ENCODE results near the gene NAALADL2. TPM values are rescaled to one million over a fixed set of nuclear protein-coding genes. Genes with fewer than 3 reads are reported as not detected.

NAALADL2 gene
- total RNA-seq, 1 donor from 2014 or later: 12.5 TPM

DNA sequence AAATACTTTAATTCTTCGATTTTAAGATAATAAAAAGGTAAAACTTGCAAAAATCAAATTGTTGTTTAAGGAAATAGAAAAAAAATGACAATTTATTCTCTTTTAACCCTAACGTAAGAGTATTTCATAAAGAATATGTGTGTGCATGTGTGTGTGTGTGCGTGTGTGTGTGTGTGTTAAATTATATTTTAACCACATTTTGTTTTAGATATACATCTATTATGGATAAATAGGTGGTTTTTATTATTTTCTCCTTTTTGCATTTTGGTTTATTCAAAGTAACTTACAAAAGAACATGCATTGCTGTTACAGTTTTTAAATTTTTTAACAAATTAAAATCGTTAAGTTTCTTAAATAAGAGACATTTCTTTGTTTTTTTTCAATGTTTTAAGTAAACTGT lies 414.4 kb downstream of the NAALADL2 start:
- Histone ChIP-seq H3K4me3 (no peak overlapping the region), H3K27ac (no peak overlapping the region), H3K9me3 (no peaks in the 10 kb centered on the region), H3K36me3 (no peaks in the 10 kb centered on the region), H3K4me1 (no peaks in the 10 kb centered on the region), H3K27me3 (no peaks in the 10 kb centered on the region)
- intact Hi-C loops (cut with DNase I): no loop called here
- no peak for TF ChIP-seq POLR2AphosphoS5 (IDR thresholded peaks at IDR 0.05; ENCODE audit: insufficient read depth in 1 of 2, low read depth in 1 of 2)
- TF ChIP-seq, protein P1, sequence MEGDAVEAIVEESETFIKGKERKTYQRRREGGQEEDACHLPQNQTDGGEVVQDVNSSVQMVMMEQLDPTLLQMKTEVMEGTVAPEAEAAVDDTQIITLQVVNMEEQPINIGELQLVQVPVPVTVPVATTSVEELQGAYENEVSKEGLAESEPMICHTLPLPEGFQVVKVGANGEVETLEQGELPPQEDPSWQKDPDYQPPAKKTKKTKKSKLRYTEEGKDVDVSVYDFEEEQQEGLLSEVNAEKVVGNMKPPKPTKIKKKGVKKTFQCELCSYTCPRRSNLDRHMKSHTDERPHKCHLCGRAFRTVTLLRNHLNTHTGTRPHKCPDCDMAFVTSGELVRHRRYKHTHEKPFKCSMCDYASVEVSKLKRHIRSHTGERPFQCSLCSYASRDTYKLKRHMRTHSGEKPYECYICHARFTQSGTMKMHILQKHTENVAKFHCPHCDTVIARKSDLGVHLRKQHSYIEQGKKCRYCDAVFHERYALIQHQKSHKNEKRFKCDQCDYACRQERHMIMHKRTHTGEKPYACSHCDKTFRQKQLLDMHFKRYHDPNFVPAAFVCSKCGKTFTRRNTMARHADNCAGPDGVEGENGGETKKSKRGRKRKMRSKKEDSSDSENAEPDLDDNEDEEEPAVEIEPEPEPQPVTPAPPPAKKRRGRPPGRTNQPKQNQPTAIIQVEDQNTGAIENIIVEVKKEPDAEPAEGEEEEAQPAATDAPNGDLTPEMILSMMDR (IDR thresholded peaks at IDR 0.05): no peak
- DNase-seq (ENCODE audit: extremely low spot score in 2 of 2): no peak

GRCh38 chr3:175274056-175274455 lies 414.9 kb downstream of the NAALADL2 start:
- H3K9me3 ChIP-seq: no peaks in the 10 kb centered on the region
- no peaks in the 10 kb centered on the region for H3K4me1 ChIP-seq
- no peak overlapping the region for H3K27ac ChIP-seq
- no peak for TF ChIP-seq POLR2A (IDR thresholded peaks at IDR 0.05)
- no peak for TF ChIP-seq POLR2AphosphoS5 (IDR thresholded peaks at IDR 0.05; ENCODE audit: insufficient read depth in 1 of 2, low read depth in 1 of 2)
- TF ChIP-seq, protein P1 (IDR thresholded peaks at IDR 0.05): no peak
- DNase-seq (ENCODE audit: extremely low spot score in 2 of 2): no peak
- no peaks in the 10 kb centered on the region for H3K36me3 ChIP-seq
- H3K4me3 ChIP-seq: no peak overlapping the region
- intact Hi-C loops (cut with DNase I): no loop called here
- H3K27me3 ChIP-seq: no peaks in the 10 kb centered on the region

- Histone ChIP-seq H3K4me1 (no peaks in the 10 kb centered on the region), H3K9me3 (no peaks in the 10 kb centered on the region), H3K36me3 (no peaks in the 10 kb centered on the region), H3K4me3 (no peak overlapping the region), H3K27ac (no peak overlapping the region), H3K27me3 (no peaks in the 10 kb centered on the region)
- no peak for DNase-seq (ENCODE audit: extremely low spot score in 2 of 2)
- TF ChIP-seq, protein P1 (IDR thresholded peaks at IDR 0.05): no peak
- TF ChIP-seq POLR2AphosphoS5 (IDR thresholded peaks at IDR 0.05; ENCODE audit: insufficient read depth in 1 of 2, low read depth in 1 of 2): no peak
- TF ChIP-seq POLR2A (IDR thresholded peaks at IDR 0.05): no peak
- intact Hi-C loops (cut with DNase I): no loop called here
These were observed 415.5 kb downstream of the NAALADL2 start for GRCh38 chr3:175274474-175275218.

GRCh38 chr3:175278680-175279079 lies 419.5 kb downstream of the NAALADL2 start:
- Histone ChIP-seq H3K27me3 (no peaks in the 10 kb centered on the region), H3K4me1 (no peaks in the 10 kb centered on the region), H3K27ac (no peak overlapping the region), H3K4me3 (no peak overlapping the region), H3K9me3 (no peaks in the 10 kb centered on the region), H3K36me3 (no peaks in the 10 kb centered on the region)
- DNase-seq (ENCODE audit: extremely low spot score in 2 of 2): no peak
- no peak for TF ChIP-seq POLR2AphosphoS5 (IDR thresholded peaks at IDR 0.05; ENCODE audit: insufficient read depth in 1 of 2, low read depth in 1 of 2)
- TF ChIP-seq, protein P1 (IDR thresholded peaks at IDR 0.05): no peak
- no peak for TF ChIP-seq POLR2A (IDR thresholded peaks at IDR 0.05)
- intact Hi-C loops (cut with DNase I): no loop called here

- Histone ChIP-seq H3K4me1 (no peaks in the 10 kb centered on the region), H3K9me3 (no peaks in the 10 kb centered on the region)
These were observed 420.3 kb downstream of the NAALADL2 start for GRCh38 chr3:175279457-175279856.

More at GRCh38 chr3:175279457-175279856, 420.3 kb downstream of the NAALADL2 start:
- H3K27ac ChIP-seq: no peak overlapping the region
- intact Hi-C loops (cut with DNase I): no loop called here
- no peak for TF ChIP-seq POLR2A (IDR thresholded peaks at IDR 0.05)
- TF ChIP-seq, protein P1 (IDR thresholded peaks at IDR 0.05): no peak
- no peak for TF ChIP-seq POLR2AphosphoS5 (IDR thresholded peaks at IDR 0.05; ENCODE audit: insufficient read depth in 1 of 2, low read depth in 1 of 2)
- DNase-seq (ENCODE audit: extremely low spot score in 2 of 2): no peak
- H3K4me3 ChIP-seq: no peak overlapping the region
- H3K36me3 ChIP-seq: no peaks in the 10 kb centered on the region
- no peaks in the 10 kb centered on the region for H3K27me3 ChIP-seq

Measured in vagina (tissue), 2 donors.